OCI-LY3 (cell line): ENCODE results near the gene SEC14L3.
"Not testable (repeated sequence)": the region's sequence is repeated elsewhere in the genome, so short reads cannot be mapped to it uniquely, and the experiment has no call there.

Source experiments
- EZH2phosphoT487 ChIP-seq: fragments of 200-600 bp; shearing (Covaris generic); IDR thresholded peaks from 2 replicates; pipeline ENCODE4 v1.6.1; 2018; ENCODE audit warnings: antibody characterized with exemption, mixed run types, low read depth
- TF ChIP-seq, protein P1 (sequence below): fragments of 200-600, 300-600 bp; sonication (generic); IDR thresholded peaks from 2 replicates; pipeline ENCODE4 v1.5.1; 2014; ENCODE audit warnings: antibody characterized with exemption, low read length, low read depth

DNA sequence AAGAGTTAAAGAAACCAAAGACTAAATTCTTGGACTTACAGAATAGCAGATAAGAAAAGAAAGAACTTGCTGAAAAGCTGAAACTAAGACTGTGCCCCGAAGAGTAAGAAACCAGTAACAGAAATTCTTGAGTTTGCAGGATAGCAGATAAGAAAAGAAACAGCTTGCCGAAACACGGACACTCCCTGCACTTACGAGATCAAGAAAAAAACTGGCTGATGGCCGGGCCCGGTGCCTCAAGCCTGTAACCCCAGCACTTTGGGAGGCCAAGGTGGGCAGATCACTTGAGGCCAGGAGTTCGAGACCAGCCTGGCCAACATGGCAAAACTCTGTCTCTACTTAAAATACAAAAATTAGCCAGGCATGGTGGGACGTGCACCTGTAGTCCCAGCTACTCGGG is 20.3 kb downstream of the SEC14L3 start:
- TF ChIP-seq, protein P1, sequence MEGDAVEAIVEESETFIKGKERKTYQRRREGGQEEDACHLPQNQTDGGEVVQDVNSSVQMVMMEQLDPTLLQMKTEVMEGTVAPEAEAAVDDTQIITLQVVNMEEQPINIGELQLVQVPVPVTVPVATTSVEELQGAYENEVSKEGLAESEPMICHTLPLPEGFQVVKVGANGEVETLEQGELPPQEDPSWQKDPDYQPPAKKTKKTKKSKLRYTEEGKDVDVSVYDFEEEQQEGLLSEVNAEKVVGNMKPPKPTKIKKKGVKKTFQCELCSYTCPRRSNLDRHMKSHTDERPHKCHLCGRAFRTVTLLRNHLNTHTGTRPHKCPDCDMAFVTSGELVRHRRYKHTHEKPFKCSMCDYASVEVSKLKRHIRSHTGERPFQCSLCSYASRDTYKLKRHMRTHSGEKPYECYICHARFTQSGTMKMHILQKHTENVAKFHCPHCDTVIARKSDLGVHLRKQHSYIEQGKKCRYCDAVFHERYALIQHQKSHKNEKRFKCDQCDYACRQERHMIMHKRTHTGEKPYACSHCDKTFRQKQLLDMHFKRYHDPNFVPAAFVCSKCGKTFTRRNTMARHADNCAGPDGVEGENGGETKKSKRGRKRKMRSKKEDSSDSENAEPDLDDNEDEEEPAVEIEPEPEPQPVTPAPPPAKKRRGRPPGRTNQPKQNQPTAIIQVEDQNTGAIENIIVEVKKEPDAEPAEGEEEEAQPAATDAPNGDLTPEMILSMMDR = not testable (repeated sequence)
- TF ChIP-seq EZH2phosphoT487 = not testable (repeated sequence)
